NCI-H1436 (cell line): Measurements from ENCODE around the gene STK33.

ENCODE experiments used
- DNase-seq: peaks from one replicate; lab custom pipeline; 2025; lab: John Stamatoyannopoulos, UW

STK33 gene

GRCh38 chr11:8426076-8426475 lies 168.0 kb downstream of the STK33 start:
- no peak for DNase-seq

- no peak for DNase-seq
These were observed 178.8 kb downstream of the STK33 start for GRCh38 chr11:8415195-8415594.

GRCh38 chr11:8408151-8408941 lies 185.7 kb downstream of the STK33 start:
- peak; percentile 25 for DNase-seq

- no peak for DNase-seq
These were observed 190.7 kb downstream of the STK33 start for GRCh38 chr11:8403310-8403709.

GRCh38 chr11:8392886-8393285 lies 201.1 kb downstream of the STK33 start:
- DNase-seq = no peak

- DNase-seq = no peak
These were observed 201.9 kb downstream of the STK33 start for GRCh38 chr11:8392166-8392565.

GRCh38 chr11:8390851-8391612 lies 203.0 kb downstream of the STK33 start:
- DNase-seq = no peak

- DNase-seq = no peak
These were observed 204.7 kb downstream of the STK33 start for GRCh38 chr11:8389029-8389996.

- DNase-seq = no peak
These were observed 206.3 kb downstream of the STK33 start for GRCh38 chr11:8387693-8388092.

GRCh38 chr11:8387141-8387540 lies 206.9 kb downstream of the STK33 start:
- no peak for DNase-seq

- DNase-seq = no peak
These were observed 207.7 kb downstream of the STK33 start for GRCh38 chr11:8386134-8386864.

- DNase-seq = no peak
These were observed 209.7 kb downstream of the STK33 start for GRCh38 chr11:8384199-8384821.

GRCh38 chr11:8383627-8384026 lies 210.4 kb downstream of the STK33 start:
- DNase-seq = no peak

- DNase-seq = no peak
These were observed 210.8 kb downstream of the STK33 start for GRCh38 chr11:8383227-8383626.

GRCh38 chr11:8382436-8383053 lies 211.5 kb downstream of the STK33 start:
- no peak for DNase-seq

- no peak for DNase-seq
These were observed 212.1 kb downstream of the STK33 start for GRCh38 chr11:8381871-8382396.

GRCh38 chr11:8381343-8381742 lies 212.7 kb downstream of the STK33 start:
- no peak for DNase-seq

- DNase-seq = no peak
These were observed 218.1 kb downstream of the STK33 start for GRCh38 chr11:8375932-8376331.

- DNase-seq = no peak
These were observed 218.6 kb downstream of the STK33 start for GRCh38 chr11:8375460-8375859.

- no peak for DNase-seq
These were observed 219.3 kb downstream of the STK33 start for GRCh38 chr11:8374716-8375115.
